Measurements from ENCODE around the gene PEX13. TPM values are rescaled to one million over a fixed set of nuclear protein-coding genes. Genes with fewer than 3 reads are reported as not detected.

PEX13 gene, protein sequence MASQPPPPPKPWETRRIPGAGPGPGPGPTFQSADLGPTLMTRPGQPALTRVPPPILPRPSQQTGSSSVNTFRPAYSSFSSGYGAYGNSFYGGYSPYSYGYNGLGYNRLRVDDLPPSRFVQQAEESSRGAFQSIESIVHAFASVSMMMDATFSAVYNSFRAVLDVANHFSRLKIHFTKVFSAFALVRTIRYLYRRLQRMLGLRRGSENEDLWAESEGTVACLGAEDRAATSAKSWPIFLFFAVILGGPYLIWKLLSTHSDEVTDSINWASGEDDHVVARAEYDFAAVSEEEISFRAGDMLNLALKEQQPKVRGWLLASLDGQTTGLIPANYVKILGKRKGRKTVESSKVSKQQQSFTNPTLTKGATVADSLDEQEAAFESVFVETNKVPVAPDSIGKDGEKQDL
- 10 to 100 TPM; 21.6 to 72.2 (median 48.6) TPM for total RNA-seq

DNA sequence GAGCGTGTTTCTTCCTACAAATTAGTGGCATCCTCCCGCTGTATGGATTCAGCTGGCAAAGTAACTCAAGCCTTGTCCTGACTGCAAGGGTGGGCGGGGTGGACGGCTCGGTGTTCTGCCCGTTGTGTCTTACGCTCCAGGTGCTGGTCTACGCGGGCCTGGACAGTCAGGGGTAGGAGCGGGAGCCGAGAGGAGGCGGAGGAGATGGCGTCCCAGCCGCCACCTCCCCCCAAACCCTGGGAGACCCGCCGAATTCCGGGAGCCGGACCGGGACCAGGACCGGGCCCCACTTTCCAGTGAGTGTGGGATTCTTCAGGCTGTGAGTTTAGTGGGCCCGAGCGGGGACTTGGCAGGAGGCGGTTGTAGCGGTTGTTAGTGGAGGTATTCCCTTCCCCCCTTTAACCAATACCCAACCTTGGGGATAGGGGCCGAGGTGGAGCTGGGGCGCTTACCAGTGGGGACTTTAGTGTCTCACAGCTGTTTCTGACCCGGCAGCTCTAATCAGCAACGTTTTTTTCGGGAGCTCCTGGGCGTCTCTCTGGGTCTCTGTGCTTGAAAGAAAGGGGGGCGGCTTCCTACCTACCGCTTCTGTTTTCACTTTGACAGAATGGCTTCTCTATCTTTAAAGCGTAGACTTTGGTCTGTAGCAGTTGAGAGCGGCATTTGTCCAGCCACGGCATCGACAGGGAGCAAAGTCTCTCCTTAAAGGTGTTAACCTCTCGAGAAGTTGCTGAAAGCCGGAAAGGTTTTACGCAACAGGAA is at the start of gene PEX13, which contains the start of gene PUS10:
Gene PEX13 (plus strand): TSS at position 165 of the 762 bp plus-strand sequence. CDS start 40 bp downstream, at position 205.
Gene PUS10 (minus strand): TSS at position 700 of the 762 bp plus-strand sequence. CDS start 6,365 bp downstream, outside the sequence.
- H3K4me3 ChIP-seq, result peak within 1 kb of the TSS; percentile 89 to 91
- H3K27ac ChIP-seq, result peak within 1 kb of the TSS; percentile 93
- peaks cover 0 to 14% of the 10 kb centered on the region in 2 donors for H3K4me1 ChIP-seq
- TF ChIP-seq, protein P1, sequence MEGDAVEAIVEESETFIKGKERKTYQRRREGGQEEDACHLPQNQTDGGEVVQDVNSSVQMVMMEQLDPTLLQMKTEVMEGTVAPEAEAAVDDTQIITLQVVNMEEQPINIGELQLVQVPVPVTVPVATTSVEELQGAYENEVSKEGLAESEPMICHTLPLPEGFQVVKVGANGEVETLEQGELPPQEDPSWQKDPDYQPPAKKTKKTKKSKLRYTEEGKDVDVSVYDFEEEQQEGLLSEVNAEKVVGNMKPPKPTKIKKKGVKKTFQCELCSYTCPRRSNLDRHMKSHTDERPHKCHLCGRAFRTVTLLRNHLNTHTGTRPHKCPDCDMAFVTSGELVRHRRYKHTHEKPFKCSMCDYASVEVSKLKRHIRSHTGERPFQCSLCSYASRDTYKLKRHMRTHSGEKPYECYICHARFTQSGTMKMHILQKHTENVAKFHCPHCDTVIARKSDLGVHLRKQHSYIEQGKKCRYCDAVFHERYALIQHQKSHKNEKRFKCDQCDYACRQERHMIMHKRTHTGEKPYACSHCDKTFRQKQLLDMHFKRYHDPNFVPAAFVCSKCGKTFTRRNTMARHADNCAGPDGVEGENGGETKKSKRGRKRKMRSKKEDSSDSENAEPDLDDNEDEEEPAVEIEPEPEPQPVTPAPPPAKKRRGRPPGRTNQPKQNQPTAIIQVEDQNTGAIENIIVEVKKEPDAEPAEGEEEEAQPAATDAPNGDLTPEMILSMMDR (IDR thresholded peaks at IDR 0.05), result no peak
- peak; percentile 19 to 43 for TF ChIP-seq POLR2A (IDR thresholded peaks at IDR 0.05)
- peak; percentile 64 for DNase-seq
- intact Hi-C loops (cut with DNase I; ENCODE audit: low total_unique reads), result no loop called here
- H3K9me3 ChIP-seq, result no peaks in the 10 kb centered on the region
- no peaks in the 10 kb centered on the region for H3K27me3 ChIP-seq
- H3K36me3 ChIP-seq, result no peaks in the 10 kb centered on the region

DNA sequence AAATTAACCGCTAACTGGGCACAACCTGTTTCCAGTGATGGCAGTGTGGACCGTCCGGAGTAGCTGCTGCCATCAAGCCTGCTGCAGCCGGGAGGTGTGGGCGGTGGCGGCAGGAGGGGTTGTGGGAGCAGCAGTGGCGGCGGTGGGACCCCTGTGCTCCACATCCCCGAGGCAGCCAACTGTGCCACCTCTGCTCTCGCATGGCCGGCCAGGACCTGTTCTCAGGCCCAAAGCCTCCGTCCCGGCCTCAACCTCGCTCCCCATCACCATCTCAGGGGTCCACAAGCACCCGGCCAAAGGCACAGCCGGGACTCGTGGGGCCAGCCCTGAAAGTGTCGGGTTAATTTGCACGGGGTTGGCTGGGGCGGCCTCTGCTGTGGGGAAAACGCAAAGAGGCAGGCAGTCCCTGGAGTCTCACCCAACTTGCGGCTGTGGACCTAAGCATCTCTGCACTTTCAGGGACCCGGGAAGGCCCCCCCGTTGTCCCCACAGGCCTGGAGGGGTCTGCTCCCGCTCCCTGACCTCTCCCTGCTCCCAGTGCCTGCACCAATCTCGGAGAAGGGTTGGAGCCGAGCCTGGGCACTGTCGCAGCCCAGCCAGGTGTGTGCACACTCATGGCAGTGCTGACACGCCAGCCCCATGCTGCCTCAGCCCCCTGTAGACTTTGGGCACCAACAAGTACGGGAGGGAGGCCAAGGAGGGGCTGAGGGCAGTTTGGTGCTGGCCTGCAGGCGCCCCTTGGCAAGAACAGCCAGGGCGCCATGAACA is 44.4 kb upstream of the PEX13 start:
- Histone ChIP-seq H3K4me1 (no peaks in the 10 kb centered on the region), H3K4me3 (no peak overlapping the region), H3K9me3 (no peaks in the 10 kb centered on the region), H3K27ac (no peak overlapping the region), H3K36me3 (no peaks in the 10 kb centered on the region), H3K27me3 (no peaks in the 10 kb centered on the region)
- TF ChIP-seq POLR2A (IDR thresholded peaks at IDR 0.05), result no peak
- TF ChIP-seq, protein P1 (IDR thresholded peaks at IDR 0.05), result no peak
- intact Hi-C loops (cut with DNase I; ENCODE audit: low total_unique reads), result no loop called here
- no peak for DNase-seq

DNA sequence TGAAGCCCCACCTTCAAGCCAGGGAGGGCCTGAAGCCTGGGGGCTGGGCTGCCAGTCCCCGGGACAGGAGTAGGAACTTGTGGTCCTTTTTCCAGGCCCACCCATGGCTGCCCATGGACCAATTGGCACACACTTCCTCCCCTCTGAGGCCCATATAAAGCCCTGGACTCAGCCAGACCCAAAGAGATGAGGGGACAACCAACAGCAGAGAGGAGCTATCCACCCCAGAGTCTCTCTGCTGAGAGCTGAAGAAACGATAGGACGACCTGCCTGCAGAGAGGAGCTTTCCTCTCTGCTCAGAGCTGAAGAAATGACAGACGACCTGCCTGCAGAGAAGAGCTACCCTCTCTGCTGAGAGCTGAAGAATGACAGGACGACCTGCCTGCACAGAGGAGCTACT is 43.8 kb upstream of the PEX13 start:
- intact Hi-C loops (cut with DNase I; ENCODE audit: low total_unique reads), result no loop called here
- Histone ChIP-seq H3K36me3 (no peaks in the 10 kb centered on the region), H3K4me1 (no peaks in the 10 kb centered on the region), H3K27ac (no peak overlapping the region), H3K9me3 (no peaks in the 10 kb centered on the region), H3K27me3 (no peaks in the 10 kb centered on the region), H3K4me3 (no peak overlapping the region)
- DNase-seq, result no peak
- no peak for TF ChIP-seq POLR2A (IDR thresholded peaks at IDR 0.05)
- TF ChIP-seq, protein P1 (IDR thresholded peaks at IDR 0.05), result no peak

DNA sequence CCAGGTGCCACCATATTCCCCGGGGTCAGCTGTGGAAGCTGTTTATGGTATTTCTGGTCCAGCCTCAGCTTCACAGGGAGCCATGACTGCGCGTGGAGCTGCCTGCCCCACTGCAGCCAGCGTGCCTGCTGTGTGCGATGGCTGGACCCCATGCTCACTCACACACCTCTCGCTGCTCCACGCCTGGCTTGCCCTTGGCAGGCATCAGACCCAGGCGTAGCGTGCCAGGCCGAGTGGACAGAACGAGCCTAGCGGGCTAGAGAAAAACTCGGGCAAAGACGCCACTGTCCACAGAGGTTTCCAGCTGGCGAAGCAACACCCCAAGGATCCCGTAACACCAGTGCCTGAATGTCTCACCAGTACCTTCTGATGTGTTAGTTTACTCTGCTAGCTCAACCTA is 42.9 kb upstream of the PEX13 start:
- no peak for TF ChIP-seq POLR2A (IDR thresholded peaks at IDR 0.05)
- TF ChIP-seq, protein P1 (IDR thresholded peaks at IDR 0.05), result no peak
- H3K9me3 ChIP-seq, result no peaks in the 10 kb centered on the region
- H3K36me3 ChIP-seq, result no peaks in the 10 kb centered on the region
- no peak overlapping the region for H3K27ac ChIP-seq
- intact Hi-C loops (cut with DNase I; ENCODE audit: low total_unique reads), result no loop called here
- H3K4me1 ChIP-seq, result no peaks in the 10 kb centered on the region
- H3K27me3 ChIP-seq, result no peaks in the 10 kb centered on the region
- DNase-seq, result no peak
- no peak overlapping the region for H3K4me3 ChIP-seq
